BJ (cell line): ENCODE results near the gene SUGP2. TPM values are rescaled to one million over a fixed set of nuclear protein-coding genes. Genes with fewer than 3 reads are reported as not detected.

Experiments used
- CTCF ChIA-PET: fragments of 350-600 bp; formaldehyde crosslinking; extraction: SDS; loops from one replicate; lab custom pipeline; 2021; ENCODE audit warnings: antibody characterized with exemption, inconsistent platforms; lab: Yijun Ruan, JAX
- POLR2A ChIA-PET: fragments of 300-600 bp; sonication (Branson Sonifier 250); formaldehyde crosslinking; extraction: SDS; loops from one replicate; lab custom pipeline; 2021; ENCODE audit warnings: antibody characterized with exemption; lab: Charles Lee
- DNase-seq: peaks from one replicate; pipeline ENCODE4 v3.0.0-alpha.2; 2011; ENCODE audit warnings: low read depth
- H3K27me3 ChIP-seq: 2 replicates; pipeline ENCODE4 v1.6.0; 2011; ENCODE audit warnings: low read length; ENCODE audit not compliant: control insufficient read depth, insufficient read depth
- H3K36me3 ChIP-seq: 2 replicates; pipeline ENCODE4 v1.5.1; 2011; ENCODE audit warnings: low read length; ENCODE audit not compliant: control insufficient read depth, insufficient read depth
- H3K4me3 ChIP-seq: 2 replicates; pipeline ENCODE4 v1.5.1; 2011; ENCODE audit warnings: low read depth, mild to moderate bottlenecking, control low read depth, low read length
- polyA plus RNA-seq: library from polyadenylated mRNA; depleted of rRNA; stranded (reverse); fragments of >200 nt; gene quantifications from 2 replicates; pipeline ENCODE4 v1.2.3, GENCODE V29; 2011
- TF ChIP-seq, protein P1 (sequence below): IDR thresholded peaks from 2 replicates; pipeline ENCODE4 v1.5.1; 2011; ENCODE audit warnings: low read depth, mild to moderate bottlenecking, control low read depth, inconsistent platforms, low read length, moderate library complexity; ENCODE audit not compliant: insufficient read depth

Gene SUGP2
- polyA plus RNA-seq, 1 experiment = 37.4 TPM

DNA sequence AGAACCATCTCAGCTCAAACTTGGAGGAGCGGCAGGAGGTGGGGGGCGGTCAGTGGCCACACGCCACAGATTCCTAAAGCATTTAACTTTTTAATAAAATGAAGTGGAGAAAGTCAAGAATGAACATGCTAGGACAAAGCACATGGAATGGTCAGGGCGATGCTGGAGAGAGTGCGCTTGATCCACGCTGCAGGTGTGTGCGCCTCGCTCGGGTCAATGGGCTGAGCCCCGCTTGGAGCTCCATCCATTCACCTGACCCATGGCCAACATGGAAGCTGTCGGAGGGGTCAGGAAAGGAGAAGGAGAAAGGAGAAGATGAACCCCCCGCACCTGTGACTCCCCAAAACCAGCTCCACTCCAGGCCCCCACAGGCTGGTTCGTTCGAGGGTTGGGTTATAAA lies 41.8 kb downstream of the SUGP2 start:
- TF ChIP-seq, protein P1, sequence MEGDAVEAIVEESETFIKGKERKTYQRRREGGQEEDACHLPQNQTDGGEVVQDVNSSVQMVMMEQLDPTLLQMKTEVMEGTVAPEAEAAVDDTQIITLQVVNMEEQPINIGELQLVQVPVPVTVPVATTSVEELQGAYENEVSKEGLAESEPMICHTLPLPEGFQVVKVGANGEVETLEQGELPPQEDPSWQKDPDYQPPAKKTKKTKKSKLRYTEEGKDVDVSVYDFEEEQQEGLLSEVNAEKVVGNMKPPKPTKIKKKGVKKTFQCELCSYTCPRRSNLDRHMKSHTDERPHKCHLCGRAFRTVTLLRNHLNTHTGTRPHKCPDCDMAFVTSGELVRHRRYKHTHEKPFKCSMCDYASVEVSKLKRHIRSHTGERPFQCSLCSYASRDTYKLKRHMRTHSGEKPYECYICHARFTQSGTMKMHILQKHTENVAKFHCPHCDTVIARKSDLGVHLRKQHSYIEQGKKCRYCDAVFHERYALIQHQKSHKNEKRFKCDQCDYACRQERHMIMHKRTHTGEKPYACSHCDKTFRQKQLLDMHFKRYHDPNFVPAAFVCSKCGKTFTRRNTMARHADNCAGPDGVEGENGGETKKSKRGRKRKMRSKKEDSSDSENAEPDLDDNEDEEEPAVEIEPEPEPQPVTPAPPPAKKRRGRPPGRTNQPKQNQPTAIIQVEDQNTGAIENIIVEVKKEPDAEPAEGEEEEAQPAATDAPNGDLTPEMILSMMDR = no peak
- DNase-seq = no peak
- H3K27me3 ChIP-seq = no peaks in the 10 kb centered on the region
- CTCF ChIA-PET = interaction anchor here (1.0 kb wide), 1 partner anchor 84 kb away, joined by 3 read pairs; no protein-coding TSS in a partner anchor
- H3K4me3 ChIP-seq = no peak overlapping the region
- peaks cover 23% of the 10 kb centered on the region for H3K36me3 ChIP-seq
- POLR2A ChIA-PET = no interaction called here

DNA sequence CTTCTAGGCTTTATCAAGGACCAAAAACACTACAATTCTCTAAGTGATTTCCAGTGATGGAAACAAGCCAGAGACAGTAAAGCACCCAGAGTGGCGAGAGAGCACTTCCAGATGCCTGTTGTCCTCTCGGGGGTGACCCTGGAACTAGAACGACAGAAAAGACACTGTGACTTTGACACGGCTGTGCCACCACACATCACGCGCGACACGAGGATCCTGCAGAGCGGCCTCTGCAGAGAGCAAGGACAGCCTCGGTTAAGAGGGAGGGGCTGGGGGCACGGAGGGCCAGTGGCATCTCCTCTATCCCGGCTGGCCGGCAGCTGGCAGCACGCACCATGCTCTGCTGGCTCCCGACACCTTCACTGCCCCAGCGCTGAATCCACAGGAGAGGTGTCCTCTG lies 42.3 kb downstream of the SUGP2 start:
- TF ChIP-seq, protein P1 = no peak
- Histone ChIP-seq H3K27me3 (no peaks in the 10 kb centered on the region), H3K36me3 (peaks cover 23% of the 10 kb centered on the region), H3K4me3 (no peak overlapping the region)
- DNase-seq = no peak
- ChIA-PET CTCF (interaction anchor here (1.0 kb wide), 1 partner anchor 83 kb away, joined by 3 read pairs; no protein-coding TSS in a partner anchor), POLR2A (no interaction called here)

DNA sequence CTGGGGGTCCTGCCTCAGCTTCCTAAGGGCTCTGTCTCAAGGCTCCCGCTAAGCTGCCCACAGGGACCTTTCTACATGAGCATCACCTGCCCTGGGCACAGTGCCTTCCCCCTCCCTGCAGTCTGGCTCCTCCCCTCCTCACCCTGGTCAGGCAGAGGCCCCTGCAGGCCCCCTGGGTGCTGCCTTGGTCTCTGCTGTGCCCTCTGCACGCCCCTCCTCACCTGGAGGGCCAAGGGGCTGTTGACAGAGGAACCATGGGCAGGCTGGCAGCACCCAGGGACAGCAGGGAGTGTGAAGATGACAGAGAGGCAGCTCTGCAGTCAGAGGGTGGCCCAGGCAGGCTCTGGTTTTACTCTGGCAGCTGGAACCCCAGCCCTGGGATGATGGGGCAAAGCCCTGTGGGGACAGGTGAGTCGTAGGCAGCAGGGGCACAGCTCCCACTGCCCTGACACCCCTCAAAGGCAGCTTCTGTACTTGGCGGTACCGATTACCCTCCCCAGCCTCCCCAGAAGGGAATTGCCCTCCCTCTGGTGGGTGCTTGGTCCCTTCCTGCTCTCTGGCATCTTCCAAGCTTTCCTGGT lies 43.1 kb downstream of the SUGP2 start:
- ChIA-PET POLR2A (no interaction called here), CTCF (interaction anchor here (1.1 kb wide), 1 partner anchor 15 kb away, joined by 5 read pairs; no protein-coding TSS in a partner anchor)
- no peak overlapping the region for H3K4me3 ChIP-seq
- no peak for DNase-seq
- peaks cover 20% of the 10 kb centered on the region for H3K36me3 ChIP-seq
- H3K27me3 ChIP-seq = no peaks in the 10 kb centered on the region
- TF ChIP-seq, protein P1 = no peak

DNA sequence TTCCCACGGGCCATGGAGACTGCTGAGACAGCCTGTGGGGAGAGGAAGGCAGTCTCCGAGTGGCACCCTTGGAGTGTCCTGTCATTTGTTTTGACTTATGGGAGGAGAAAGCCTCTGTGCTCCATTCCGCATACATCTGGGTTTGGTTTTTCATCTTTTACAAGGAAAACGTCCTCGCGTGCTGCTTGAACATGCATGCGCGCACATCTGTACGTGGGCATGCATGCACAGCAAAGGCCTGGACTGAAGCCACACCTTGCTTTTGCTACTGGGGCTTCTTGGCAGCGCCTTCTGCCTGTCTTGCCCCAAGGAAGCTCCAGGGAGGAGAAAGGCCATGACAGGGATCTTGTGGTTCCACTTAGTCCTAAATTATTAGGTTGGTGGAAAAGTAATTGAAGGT lies 44.0 kb downstream of the SUGP2 start:
- CTCF ChIA-PET = interaction anchor here (1.1 to 3.3 kb wide), 2 partner anchors 16 to 95 kb away, joined by 5 to 33 read pairs; partner anchors contain the start of gene CERS1
- TF ChIP-seq, protein P1 = no peak
- POLR2A ChIA-PET = no interaction called here
- DNase-seq = no peak
- H3K4me3 ChIP-seq = no peak overlapping the region
- no peaks in the 10 kb centered on the region; the same call in 1 of the 2 replicates for H3K27me3 ChIP-seq
- peaks cover 16% of the 10 kb centered on the region for H3K36me3 ChIP-seq

DNA sequence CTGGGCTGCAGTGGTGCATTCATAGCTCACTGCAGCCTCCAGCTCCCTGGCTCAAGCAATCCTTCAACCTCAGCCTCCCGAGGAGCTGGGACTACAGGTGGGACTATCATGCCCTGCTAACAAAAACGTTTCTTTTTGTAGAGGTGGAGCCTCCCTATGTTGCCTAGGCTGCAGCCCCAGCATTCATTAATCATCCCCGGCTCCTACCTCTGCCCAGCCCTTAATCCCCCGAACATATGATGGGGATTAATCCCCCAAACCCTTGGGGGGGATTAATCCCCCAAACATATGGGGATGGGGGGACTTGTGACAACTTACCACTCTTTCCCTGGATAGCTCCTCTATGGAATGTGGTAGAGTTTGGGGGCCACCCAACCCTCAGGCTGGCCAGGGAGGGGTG lies 45.9 kb downstream of the SUGP2 start:
- Histone ChIP-seq H3K27me3 (no peaks in the 10 kb centered on the region; the same call in 1 of the 2 replicates), H3K4me3 (no peak overlapping the region), H3K36me3 (peaks cover 7% of the 10 kb centered on the region)
- DNase-seq = no peak
- ChIA-PET CTCF (interaction anchor here (0.6 to 3.6 kb wide), 28 partner anchors 10 to 509 kb away, joined by 3 to 44 read pairs (median 5); partner anchors contain the start of genes CERS1, COPE, DDX49 and HOMER3), POLR2A (no interaction called here)
- TF ChIP-seq, protein P1 = no peak
